ENCODE data around the gene TRIM39.

The TRIM39 gene

GRCh38 chr6:30380464-30380863 is 53.7 kb downstream of the TRIM39 start:
- Mint-ChIP-seq H3K9me3 (no peaks in the 10 kb centered on the region), H3K36me3 (no peaks in the 10 kb centered on the region), H3K4me3 (no peak overlapping the region), H3K27me3 (peaks cover 44% of the 10 kb centered on the region), H3K4me1 (no peaks in the 10 kb centered on the region), H3K27ac (no peak overlapping the region)

DNA sequence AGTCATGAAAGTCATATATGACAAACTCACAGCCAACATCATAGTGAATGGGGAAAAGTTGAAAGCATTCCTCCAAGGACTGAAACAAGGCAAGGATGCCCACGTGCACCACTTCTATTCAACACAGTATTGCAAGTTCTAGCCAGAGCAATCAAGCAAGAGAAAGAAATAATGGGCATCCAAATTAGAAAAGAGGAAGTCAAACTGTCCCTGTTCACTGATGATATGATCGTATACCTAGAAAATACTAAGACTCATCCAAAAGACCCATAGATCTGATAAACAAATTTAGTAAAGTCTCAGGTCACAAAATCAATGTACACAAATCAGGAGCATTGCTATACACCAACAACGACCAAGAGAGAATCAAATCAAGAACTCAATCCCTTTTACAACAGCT is 59.4 kb downstream of the TRIM39 start:
- no peaks in the 10 kb centered on the region for H3K9me3 Mint-ChIP-seq
- peaks cover 57% of the 10 kb centered on the region for H3K27me3 Mint-ChIP-seq
- H3K36me3 Mint-ChIP-seq: no peaks in the 10 kb centered on the region
- no peak overlapping the region for H3K4me3 Mint-ChIP-seq
- H3K4me1 Mint-ChIP-seq: no peaks in the 10 kb centered on the region
- H3K27ac Mint-ChIP-seq: no peak overlapping the region

- Mint-ChIP-seq H3K27ac (no peak overlapping the region), H3K4me3 (no peak overlapping the region), H3K36me3 (no peaks in the 10 kb centered on the region), H3K4me1 (no peaks in the 10 kb centered on the region), H3K27me3 (peaks cover 29% of the 10 kb centered on the region), H3K9me3 (no peaks in the 10 kb centered on the region)
These were observed 64.5 kb downstream of the TRIM39 start for GRCh38 chr6:30391240-30391639.
